ENCODE measurements around the gene GARNL3. TPM values are rescaled to one million over a fixed set of nuclear protein-coding genes. Genes with fewer than 3 reads are reported as not detected.
A peak's percentile ranks its signal among the peaks of the same experiment; 100 is the strongest.

The GARNL3 gene
- total and polyA plus RNA-seq, 2 of the 13 experiments (the other 11 are each of a cell fraction or from before 2014, with no cell fraction given): 3.9 to 11.0 TPM

- TF ChIP-seq REST (IDR thresholded peaks at IDR 0.05; ENCODE audit: borderline replicate concordance in 1 of 2, low read depth in 1 of 2, low read length in 2 of 2): peak in 1 of 2 experiments; percentile 60; a peak in 1 of 4 replicates
- no peak for TF ChIP-seq PBX3 (CRISPR knock-in tag; IDR thresholded peaks at IDR 0.05; ENCODE audit: borderline replicate concordance)
- no peak for TF ChIP-seq NR3C1 (CRISPR knock-in tag; IDR thresholded peaks at IDR 0.05)
- no peak for TF ChIP-seq ZBTB46 (CRISPR knock-in tag; IDR thresholded peaks at IDR 0.05; ENCODE audit: borderline replicate concordance)
- TF ChIP-seq CENPX (CRISPR knock-in tag; IDR thresholded peaks at IDR 0.05): no peak
- no peak for TF ChIP-seq HDAC6 (IDR thresholded peaks at IDR 0.05; ENCODE audit: low read depth, low read length)
- TF ChIP-seq HIC2 (CRISPR knock-in tag; IDR thresholded peaks at IDR 0.05; ENCODE audit: low read depth): peak; percentile 83; the same call in 1 of the 2 replicates
- TF ChIP-seq PRDM15 (CRISPR knock-in tag; IDR thresholded peaks at IDR 0.05): no peak; the same call in 1 of the 2 replicates
- TF ChIP-seq IRF2 (CRISPR knock-in tag; IDR thresholded peaks at IDR 0.05): peak; percentile 71; the same call in 1 of the 2 replicates
- peak; percentile 79; the same call in 1 of the 2 replicates for TF ChIP-seq ZBTB20 (CRISPR knock-in tag; IDR thresholded peaks at IDR 0.05; ENCODE audit: borderline replicate concordance, low read depth)
- no peak for TF ChIP-seq ZBTB8A (CRISPR knock-in tag; IDR thresholded peaks at IDR 0.05; ENCODE audit: borderline replicate concordance, low read depth)
- TF ChIP-seq ZNF589 (CRISPR knock-in tag; conservative IDR thresholded peaks at IDR 0.05): no peak
- peak; percentile 33; the same call in 1 of the 2 replicates for TF ChIP-seq ZNF362 (CRISPR knock-in tag; IDR thresholded peaks at IDR 0.05; ENCODE audit: borderline replicate concordance)
- TF ChIP-seq MAFK (conservative IDR thresholded peaks at IDR 0.05 in 1 of 2, IDR thresholded peaks at IDR 0.05 in 1 of 2; ENCODE audit: low read length in 2 of 2): no peak
Measured at GRCh38 chr9:127390563-127390962, 126.0 kb downstream of the GARNL3 start (continued).
